ENCODE results near the gene CWC22.

GRCh38 chr2:180029575-180029974 is 22.5 kb upstream of the CWC22 start:
- TF ChIP-seq, protein P1, sequence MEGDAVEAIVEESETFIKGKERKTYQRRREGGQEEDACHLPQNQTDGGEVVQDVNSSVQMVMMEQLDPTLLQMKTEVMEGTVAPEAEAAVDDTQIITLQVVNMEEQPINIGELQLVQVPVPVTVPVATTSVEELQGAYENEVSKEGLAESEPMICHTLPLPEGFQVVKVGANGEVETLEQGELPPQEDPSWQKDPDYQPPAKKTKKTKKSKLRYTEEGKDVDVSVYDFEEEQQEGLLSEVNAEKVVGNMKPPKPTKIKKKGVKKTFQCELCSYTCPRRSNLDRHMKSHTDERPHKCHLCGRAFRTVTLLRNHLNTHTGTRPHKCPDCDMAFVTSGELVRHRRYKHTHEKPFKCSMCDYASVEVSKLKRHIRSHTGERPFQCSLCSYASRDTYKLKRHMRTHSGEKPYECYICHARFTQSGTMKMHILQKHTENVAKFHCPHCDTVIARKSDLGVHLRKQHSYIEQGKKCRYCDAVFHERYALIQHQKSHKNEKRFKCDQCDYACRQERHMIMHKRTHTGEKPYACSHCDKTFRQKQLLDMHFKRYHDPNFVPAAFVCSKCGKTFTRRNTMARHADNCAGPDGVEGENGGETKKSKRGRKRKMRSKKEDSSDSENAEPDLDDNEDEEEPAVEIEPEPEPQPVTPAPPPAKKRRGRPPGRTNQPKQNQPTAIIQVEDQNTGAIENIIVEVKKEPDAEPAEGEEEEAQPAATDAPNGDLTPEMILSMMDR (IDR thresholded peaks at IDR 0.05; ENCODE audit: poor library complexity, severe bottlenecking) = no peak
- TF ChIP-seq EP300 (conservative IDR thresholded peaks at IDR 0.05; ENCODE audit: poor library complexity, severe bottlenecking) = no peak
- no peak for TF ChIP-seq EZH2 (IDR thresholded peaks at IDR 0.05; ENCODE audit: borderline replicate concordance, insufficient read depth, low read length, poor library complexity, severe bottlenecking)

All from neural cell (in vitro differentiated cells).